GM23338 (cell line): ENCODE results near the gene GLG1. TPM values are rescaled to one million over a fixed set of nuclear protein-coding genes. Genes with fewer than 3 reads are reported as not detected.

Experiments used
- ATAC-seq: fragments of 200-7000 bp; cut with Tn5 transposase; 3 replicates; pipeline ENCODE4 v1.9.1; 2020
- DNase-seq: peaks from one replicate; pipeline ENCODE4 v3.0.0-alpha.2; 2015; ENCODE audit warnings: low spot score
- H2AFZ ChIP-seq: fragments of 200-600 bp; sonication (generic); 2 replicates; pipeline ENCODE4 v1.8.0; 2016; ENCODE audit warnings: antibody characterized with exemption, mild to moderate bottlenecking, moderate library complexity
- H3F3A ChIP-seq: fragments of 200-600 bp; sonication (generic); replicated peaks from 2 replicates; pipeline ENCODE4 v1.8.0; 2017; ENCODE audit warnings: antibody characterized with exemption, mixed run types, low read depth
- H3K27ac ChIP-seq: fragments of 200-600 bp; sonication (generic); 2 replicates; pipeline ENCODE4 v1.6.1; 2016; ENCODE audit warnings: low read depth
- H3K27me3 ChIP-seq: fragments of 200-600 bp; sonication (generic); 2 replicates; pipeline ENCODE4 v1.8.0; 2016; ENCODE audit warnings: mild to moderate bottlenecking, mixed run types, moderate library complexity; ENCODE audit not compliant: insufficient read depth
- H3K36me3 ChIP-seq: fragments of 200-600 bp; sonication (generic); 2 replicates; pipeline ENCODE4 v1.8.0; 2016; ENCODE audit warnings: mild to moderate bottlenecking; ENCODE audit not compliant: insufficient read depth
- H3K4me1 ChIP-seq: fragments of 200-600 bp; sonication (generic); 2 replicates; pipeline ENCODE4 v1.8.0; 2016; ENCODE audit warnings: mild to moderate bottlenecking, moderate library complexity; ENCODE audit not compliant: insufficient read depth
- H3K4me2 ChIP-seq: fragments of 200-600 bp; sonication (generic); 2 replicates; pipeline ENCODE4 v1.7.1; 2017; ENCODE audit warnings: mixed run types
- H3K4me3 ChIP-seq: fragments of 200-600 bp; sonication (generic); 2 replicates; pipeline ENCODE4 v1.6.1; 2016; ENCODE audit warnings: mixed run types
- H3K79me2 ChIP-seq: fragments of 200-600 bp; sonication (generic); replicated peaks from 2 replicates; pipeline ENCODE4 v1.8.0; 2017; ENCODE audit warnings: mild to moderate bottlenecking; ENCODE audit not compliant: insufficient read depth
- H3K9me2 ChIP-seq: fragments of 200-600 bp; sonication (generic); 2 replicates; pipeline ENCODE4 v1.8.0; 2017; ENCODE audit not compliant: insufficient read depth
- H4K20me1 ChIP-seq: fragments of 200-600 bp; sonication (generic); replicated peaks from 2 replicates; pipeline ENCODE4 v1.8.0; 2017; ENCODE audit warnings: mild to moderate bottlenecking; ENCODE audit not compliant: insufficient read depth
- H3K27ac Mint-ChIP-seq: 2 replicates; pipeline ENCODE4 v1.8.0; 2020; ENCODE audit warnings: inconsistent platforms, mild to moderate bottlenecking, moderate library complexity, mixed read lengths
- H3K27me3 Mint-ChIP-seq: 3 replicates; pipeline ENCODE4 v1.8.0; 2022; ENCODE audit warnings: low read depth, mild to moderate bottlenecking, moderate library complexity, mixed read lengths, inconsistent platforms; ENCODE audit not compliant: insufficient read depth, poor library complexity
- H3K36me3 Mint-ChIP-seq: 3 replicates; pipeline ENCODE4 v1.8.0; 2021; ENCODE audit warnings: low read depth, mild to moderate bottlenecking, inconsistent platforms, moderate library complexity, mixed read lengths
- H3K4me1 Mint-ChIP-seq: 3 replicates; pipeline ENCODE4 v1.8.0; 2020; ENCODE audit warnings: mild to moderate bottlenecking, inconsistent platforms, mixed read lengths
- H3K4me3 Mint-ChIP-seq: 3 replicates; pipeline ENCODE4 v1.8.0; 2021; ENCODE audit warnings: moderate library complexity, mild to moderate bottlenecking, inconsistent platforms, mixed read lengths
- H3K9me3 Mint-ChIP-seq: 3 replicates; pipeline ENCODE4 v1.8.0; 2020; ENCODE audit warnings: moderate library complexity, mild to moderate bottlenecking, inconsistent platforms, mixed read lengths
- CREB1 ChIP-seq: fragments of 250-450 bp; sonication (Bioruptor Pico); IDR thresholded peaks from 2 replicates; pipeline ENCODE4 v1.5.0; 2020; ENCODE audit warnings: low read depth, mild to moderate bottlenecking, moderate library complexity
- EZH2 ChIP-seq: fragments of 200-600 bp; sonication (generic); IDR thresholded peaks from one replicate; pipeline ENCODE4 v1.8.0; 2017; ENCODE audit warnings: antibody characterized with exemption, mild to moderate bottlenecking, low read depth; ENCODE audit not compliant: unreplicated experiment
- JUNB ChIP-seq: IDR thresholded peaks from one replicate; pipeline ENCODE4 v1.6.1; 2016; ENCODE audit warnings: antibody characterized with exemption; ENCODE audit not compliant: unreplicated experiment
- NANOG ChIP-seq: IDR thresholded peaks from 2 replicates; pipeline ENCODE4 v1.6.1; 2016; ENCODE audit warnings: antibody characterized with exemption, borderline replicate concordance
- REST ChIP-seq: IDR thresholded peaks from one replicate; pipeline ENCODE4 v1.6.1; 2018; ENCODE audit warnings: antibody characterized with exemption; ENCODE audit not compliant: unreplicated experiment
- ZNF114 ChIP-seq: fragments of 250-450 bp; sonication (Bioruptor Pico); IDR thresholded peaks from 2 replicates; pipeline ENCODE4 v1.5.0; 2020; ENCODE audit warnings: mild to moderate bottlenecking, moderate library complexity
- ZNF331 ChIP-seq: fragments of 250-450 bp; sonication (Bioruptor Pico); IDR thresholded peaks from 2 replicates; pipeline ENCODE4 v1.5.0; 2020; ENCODE audit warnings: low read depth, mild to moderate bottlenecking, moderate library complexity
- ZNF462 ChIP-seq: fragments of 250-450 bp; sonication (Bioruptor Pico); IDR thresholded peaks from 2 replicates; pipeline ENCODE4 v1.5.0; 2020; ENCODE audit warnings: mild to moderate bottlenecking, moderate library complexity
- polyA plus RNA-seq: library from polyadenylated mRNA; unstranded; fragments of >200 nt; fragmentation: Nextera tagmentation; extraction: Ambion mirVana; gene quantifications from 2 replicates; pipeline ENCODE4 v1.2.1, GENCODE V29; 2016
- total RNA-seq: library from RNA; depleted of rRNA; stranded (reverse); fragments of >200 nt; shearing (Covaris generic); gene quantifications from 2 replicates; pipeline ENCODE4 v1.2.3, GENCODE V29; 2014

Gene GLG1
- total and polyA plus RNA-seq, 2 experiments from 2014 or later = 61.2 to 211 TPM

GRCh38 chr16:74570412-74571301, 36.3 kb downstream of the GLG1 start:
- Histone ChIP-seq H3K36me3 (no peaks in the 10 kb centered on the region), H3K9me2 (no peaks in the 10 kb centered on the region), H3K4me1 (0 out of 2 replicates have a peak, but pooled peaks cover 10% of the 10 kb centered on the region), H3K4me3 (no peak overlapping the region), H3K4me2 (no peak overlapping the region), H3F3A (no peaks in the 10 kb centered on the region), H4K20me1 (peaks cover 68% of the 10 kb centered on the region), H3K27me3 (no peaks in the 10 kb centered on the region), H3K27ac (peak overlapping the region; percentile 37), H2AFZ (no peak overlapping the region), H3K79me2 (peaks cover 99% of the 10 kb centered on the region)
- no peak for DNase-seq
- ATAC-seq = no peak
- Mint-ChIP-seq H3K36me3 (no peaks in the 10 kb centered on the region), H3K27ac (no peak overlapping the region), H3K4me3 (no peak overlapping the region), H3K9me3 (no peaks in the 10 kb centered on the region), H3K4me1 (peaks cover 29% of the 10 kb centered on the region), H3K27me3 (peaks cover 2% of the 10 kb centered on the region)
- TF ChIP-seq REST (no peak), ZNF462 (CRISPR knock-in tag) (no peak), JUNB (no peak), CREB1 (no peak), ZNF331 (CRISPR knock-in tag) (no peak), NANOG (no peak), EZH2 (no peak), ZNF114 (CRISPR knock-in tag) (no peak)
